A172 (cell line): ENCODE results near the gene DISP2. TPM values are rescaled to one million over a fixed set of nuclear protein-coding genes. Genes with fewer than 3 reads are reported as not detected.
A peak's percentile ranks its signal among the peaks of the same experiment; 100 is the strongest.

ENCODE experiments used
- DNase-seq: peaks from one replicate; pipeline ENCODE4 v3.0.0-alpha.2; 2015; ENCODE audit warnings: low spot score
- total RNA-seq: library from RNA; depleted of rRNA; stranded (reverse); fragments of >200 nt; shearing (Covaris generic); gene quantifications from 2 replicates; pipeline ENCODE4 v1.2.3, GENCODE V29; 2014

DISP2 gene
- total RNA-seq, 1 experiment from 2014 or later = 0.36 TPM

- no peak for DNase-seq
Measured at GRCh38 chr15:40344217-40344616, 13.8 kb upstream of the DISP2 start.

GRCh38 chr15:40344631-40345120 is 13.3 kb upstream of the DISP2 start:
- DNase-seq = peak; percentile 88

DNA sequence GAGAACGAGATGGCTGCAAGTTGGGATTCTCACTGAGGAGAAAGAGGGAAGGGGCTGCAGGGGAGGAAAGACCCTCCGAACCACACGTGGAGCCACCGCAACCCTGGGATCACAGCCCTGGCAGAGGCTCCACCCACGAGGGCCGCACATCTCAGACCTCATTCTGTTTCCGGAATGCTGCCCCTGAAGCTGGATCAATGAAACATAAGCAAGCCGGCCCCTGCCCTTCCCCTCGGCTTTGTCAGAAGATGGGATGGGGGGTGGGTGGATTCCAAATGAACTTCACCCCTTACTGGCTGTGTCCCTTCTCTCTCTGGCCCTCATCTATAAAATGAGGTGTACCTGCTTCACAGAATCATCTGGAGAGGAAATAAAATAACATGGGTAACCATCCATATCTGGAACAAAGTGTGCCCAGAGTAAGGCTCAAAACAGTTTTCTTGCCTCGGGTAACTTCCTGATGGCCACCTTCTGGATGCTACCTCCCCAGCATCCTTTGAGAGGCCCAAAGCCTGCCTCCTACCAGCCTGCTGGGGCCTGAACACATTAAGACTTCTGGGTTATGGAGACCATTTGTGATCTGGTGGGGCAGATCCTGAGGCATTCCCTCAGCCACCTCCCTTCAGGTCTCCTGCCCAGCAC is 12.7 kb upstream of the DISP2 start:
- no peak for DNase-seq

DNA sequence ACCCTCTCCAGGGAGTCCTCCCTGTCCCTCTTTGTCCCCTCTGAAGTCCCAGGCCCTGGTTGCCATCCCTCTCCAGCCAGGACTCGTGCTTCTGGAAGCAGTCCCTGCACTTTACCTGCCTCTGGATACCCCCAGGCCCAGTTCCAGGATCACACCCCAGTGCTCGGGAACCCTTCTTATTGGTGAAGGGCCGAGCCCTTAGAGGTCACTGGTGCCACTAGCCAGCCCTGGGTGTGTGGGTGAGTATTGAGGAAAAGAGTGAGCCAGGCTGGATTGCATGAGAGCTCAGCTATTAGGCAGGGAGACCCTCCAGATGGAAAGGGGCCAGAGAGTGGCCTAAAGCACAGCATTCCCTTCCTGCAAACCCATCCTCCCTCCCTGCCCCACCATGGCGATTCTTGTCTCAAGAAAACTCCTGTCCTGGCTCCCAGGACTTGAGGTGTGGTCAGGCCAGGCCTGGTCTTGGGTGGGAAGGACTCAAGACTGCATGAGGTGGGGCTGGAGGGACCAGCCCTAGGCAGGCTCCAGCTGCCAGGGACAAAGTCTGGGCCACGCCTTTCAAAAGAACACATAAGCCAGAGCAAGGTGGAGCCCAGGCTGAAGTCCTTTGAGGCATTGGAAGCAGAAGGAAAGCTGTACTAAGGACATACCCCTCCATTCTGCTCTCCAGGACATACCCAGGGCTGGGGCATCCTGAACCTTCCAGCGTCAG is 12.0 kb upstream of the DISP2 start:
- no peak for DNase-seq

DNA sequence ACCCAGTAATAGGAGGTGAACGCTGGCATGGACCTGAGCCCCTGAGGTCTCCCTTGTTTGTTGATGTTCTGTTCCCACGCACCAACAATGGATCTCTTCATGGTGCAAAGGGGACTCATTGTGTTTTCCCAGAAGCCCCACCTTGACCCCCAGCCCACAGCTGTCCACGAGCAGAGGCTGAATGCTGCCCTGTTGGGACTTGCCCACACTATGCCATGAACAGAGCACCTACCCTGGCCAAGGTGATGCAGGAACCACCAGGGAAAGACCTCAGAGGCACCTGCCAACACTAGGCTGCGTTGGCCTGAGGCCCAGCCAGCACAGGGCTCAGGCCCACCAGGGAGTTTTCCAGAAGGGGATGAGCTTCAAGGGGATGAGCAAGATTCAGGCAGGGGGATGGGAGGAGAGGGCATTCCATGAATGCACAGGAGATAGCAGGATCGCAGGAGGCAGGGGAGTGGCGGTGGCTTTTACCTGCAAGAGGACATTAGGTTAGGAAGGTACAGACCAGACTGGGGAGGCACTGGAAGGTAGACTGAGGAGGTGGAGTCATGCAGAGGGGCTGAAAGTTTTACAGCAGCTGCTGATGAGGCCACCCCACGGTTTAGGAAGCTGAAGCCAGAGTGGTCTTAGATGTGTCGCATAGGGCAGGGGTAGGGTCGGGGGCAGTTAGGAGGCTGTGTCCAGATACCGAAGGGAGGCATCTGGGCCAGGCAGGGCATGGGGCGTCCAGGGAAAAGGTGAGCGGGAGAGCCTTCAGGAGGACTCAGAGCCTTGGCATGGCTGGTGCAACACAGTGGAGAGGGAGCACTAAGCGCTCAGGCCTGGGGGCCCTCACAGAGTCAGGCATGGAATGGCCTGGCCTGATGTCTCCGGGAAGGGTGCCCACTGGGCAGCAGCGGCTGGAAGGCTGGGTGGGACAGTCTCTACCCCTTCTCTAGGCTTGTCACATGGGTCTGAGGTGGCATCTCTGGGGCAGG is 11.2 kb upstream of the DISP2 start:
- DNase-seq = no peak

DNA sequence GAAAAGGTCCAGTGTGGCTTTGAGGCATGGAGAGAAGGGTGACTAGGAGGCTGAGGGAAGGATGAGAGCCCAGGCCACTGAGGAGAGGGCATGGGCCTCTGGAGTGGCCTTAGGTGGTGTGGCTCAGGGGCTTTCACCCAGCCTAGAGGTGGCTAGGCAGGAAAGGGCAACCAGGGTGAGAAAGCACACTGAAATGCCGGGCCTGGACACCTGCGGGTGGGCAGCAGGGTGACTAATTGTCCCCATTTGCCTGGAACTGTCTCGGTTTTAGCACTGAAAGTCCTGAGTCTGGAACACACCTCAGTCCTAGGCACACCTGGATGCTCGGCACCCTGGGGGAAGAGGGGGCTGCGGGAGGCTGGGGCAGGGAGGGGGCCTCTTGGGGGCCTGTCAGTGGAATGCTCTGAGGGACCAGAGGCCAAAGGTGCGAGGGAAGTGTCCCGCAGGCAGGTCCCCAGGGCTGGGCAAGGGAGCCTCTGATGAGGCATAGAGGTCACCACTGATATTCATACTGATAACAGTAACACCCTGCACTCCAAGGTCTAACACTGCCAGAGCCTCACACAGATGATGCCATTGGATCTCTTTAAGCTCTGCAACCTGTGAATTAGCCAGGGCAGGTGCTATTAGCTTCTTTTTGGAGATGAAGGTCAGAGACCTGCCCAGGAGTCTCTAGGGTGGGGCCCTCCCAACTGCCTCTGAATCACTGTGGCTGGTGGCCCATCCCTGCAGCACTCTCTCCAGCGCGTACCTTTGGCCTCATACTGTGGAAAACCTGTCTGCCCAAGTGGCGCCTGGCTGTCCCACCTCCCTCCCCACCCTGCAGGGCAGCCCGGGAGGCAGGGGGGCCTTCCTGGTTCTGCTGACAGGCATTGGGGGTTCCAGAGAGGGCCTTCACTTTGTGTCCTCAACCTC is 10.2 kb upstream of the DISP2 start:
- no peak for DNase-seq

DNA sequence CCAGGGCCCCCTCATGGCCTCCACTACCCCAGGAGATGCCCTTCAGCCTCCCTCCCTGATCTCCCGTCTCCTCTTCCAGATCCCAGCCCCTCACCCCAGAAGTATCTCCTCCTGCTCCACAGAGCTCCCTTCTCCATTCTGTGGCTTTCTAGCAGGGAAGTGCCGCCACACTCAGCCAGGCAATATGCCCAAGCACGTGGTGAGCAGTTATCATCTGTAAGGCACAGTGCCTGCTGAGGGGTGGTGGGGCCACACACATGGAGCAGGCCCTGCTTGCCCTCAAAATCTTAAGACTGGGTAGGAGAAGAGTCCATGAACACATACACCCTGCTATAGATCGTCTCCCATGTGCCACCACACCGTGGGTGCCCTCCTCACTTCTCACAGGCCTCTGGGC is 9.5 kb upstream of the DISP2 start:
- no peak for DNase-seq

- DNase-seq = no peak
Measured at GRCh38 chr15:40349163-40349562, 8.9 kb upstream of the DISP2 start.

- DNase-seq = no peak
Measured at GRCh38 chr15:40352281-40352901, 5.6 kb upstream of the DISP2 start.

DNA sequence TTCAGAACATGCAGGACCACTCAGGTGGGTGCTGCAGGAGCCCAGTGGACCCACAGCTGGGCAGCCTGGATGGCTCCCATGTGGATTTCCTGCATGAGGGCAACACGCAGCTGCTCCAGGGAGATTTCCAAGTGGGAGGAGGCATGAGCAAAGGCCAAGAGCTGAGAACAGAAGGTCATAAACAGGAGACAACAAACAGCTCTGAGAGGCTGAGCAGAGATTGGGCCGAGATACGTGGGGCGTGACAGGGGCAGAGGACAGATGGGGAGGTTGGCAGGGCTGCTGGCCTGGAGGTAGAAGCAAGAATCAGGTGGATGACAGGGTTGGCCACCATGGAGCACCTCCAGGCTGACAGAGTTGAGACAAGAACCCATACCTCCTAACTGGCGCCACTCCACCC is 4.3 kb upstream of the DISP2 start:
- no peak for DNase-seq

- no peak for DNase-seq
Measured at GRCh38 chr15:40354408-40355171, 3.4 kb upstream of the DISP2 start.

DNA sequence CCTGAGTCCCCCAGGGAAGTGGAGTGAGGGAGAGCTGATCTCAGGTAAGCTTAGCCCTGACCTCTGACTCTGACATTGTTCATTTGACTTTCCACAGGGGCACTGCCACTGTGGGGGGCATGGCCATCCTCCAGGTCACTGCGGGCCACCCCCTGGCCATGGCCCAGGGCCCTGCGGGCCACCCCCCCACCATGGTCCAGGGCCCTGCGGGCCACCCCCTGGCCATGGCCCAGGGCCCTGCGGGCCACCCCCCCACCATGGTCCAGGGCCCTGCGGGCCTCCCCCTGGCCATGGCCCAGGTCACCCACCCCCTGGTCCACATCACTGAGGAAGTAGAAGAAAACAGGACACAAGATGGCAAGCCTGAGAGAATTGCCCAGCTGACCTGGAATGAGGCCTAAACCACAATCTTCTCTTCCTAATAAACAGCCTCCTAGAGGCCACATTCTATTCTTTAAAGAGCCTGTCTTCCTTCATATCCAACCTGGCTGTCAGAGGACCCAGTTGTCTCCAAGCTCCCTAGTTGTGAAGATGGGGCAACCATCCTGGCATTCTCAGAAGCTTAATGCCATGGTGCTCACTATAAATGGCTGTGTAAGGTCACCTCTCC is 1.9 kb upstream of the DISP2 start:
- no peak for DNase-seq

DNA sequence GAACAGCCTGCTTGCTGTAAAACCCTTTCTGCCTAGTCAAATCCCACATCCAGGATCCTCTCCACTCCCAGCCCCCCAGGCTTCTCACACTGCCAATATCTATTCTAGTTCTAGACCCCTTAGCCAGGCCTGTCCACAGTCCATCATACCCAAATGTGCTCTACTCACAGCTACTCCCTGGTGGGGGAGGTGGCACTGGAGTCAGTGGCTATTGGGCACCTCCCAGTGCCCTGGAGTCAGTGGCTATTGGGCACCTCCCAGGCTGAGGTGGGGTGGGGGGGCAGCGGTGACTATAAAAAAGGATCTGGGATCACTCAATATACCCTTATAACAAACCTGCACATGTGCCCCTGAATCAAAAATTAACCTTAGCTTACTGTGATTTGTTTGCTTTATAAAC is 773 bp upstream of the DISP2 start:
- no peak for DNase-seq

DNA sequence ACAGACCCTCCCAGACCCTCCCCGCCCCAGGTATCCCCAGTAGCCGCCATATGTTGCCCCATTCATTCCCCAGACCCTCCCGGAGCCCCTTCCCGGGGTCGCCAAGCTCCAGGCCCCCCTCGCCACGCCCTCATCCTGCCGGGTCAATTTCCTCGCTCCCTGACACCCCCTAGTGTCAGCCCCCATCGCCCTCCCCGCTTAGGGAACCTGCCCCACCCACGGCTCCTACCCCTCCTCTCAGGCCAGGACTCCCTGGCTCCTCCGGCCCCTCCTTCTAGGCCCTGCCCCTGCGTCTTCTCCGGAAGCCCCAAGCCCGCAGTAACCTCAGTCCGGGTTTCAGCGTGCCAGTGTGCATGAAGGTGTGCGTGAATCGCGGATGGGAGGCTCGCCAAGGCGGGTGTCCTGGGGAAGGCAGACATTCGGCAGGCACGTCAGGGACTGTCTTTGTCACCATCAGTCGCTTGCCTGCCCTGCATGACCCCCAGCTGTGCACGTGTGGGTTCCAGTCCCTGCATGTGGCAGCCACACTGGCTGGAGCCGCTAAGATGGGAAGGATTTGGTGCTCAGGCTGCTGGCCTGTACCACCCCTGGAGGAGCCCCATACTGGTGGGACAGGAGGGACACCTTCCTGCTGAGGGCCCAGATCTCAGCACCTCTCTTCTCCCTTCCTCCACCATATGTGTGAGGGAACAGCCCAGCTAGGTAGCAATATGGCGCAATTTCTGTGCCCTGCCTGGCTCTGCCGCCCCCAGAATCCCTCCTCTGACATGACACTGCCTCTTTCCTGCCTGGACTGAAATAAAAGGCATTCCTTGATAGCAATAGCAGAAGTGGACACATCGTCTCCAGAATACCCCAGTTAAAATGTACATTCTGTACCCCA is 693 bp downstream of the DISP2 start:
- DNase-seq = no peak

DNA sequence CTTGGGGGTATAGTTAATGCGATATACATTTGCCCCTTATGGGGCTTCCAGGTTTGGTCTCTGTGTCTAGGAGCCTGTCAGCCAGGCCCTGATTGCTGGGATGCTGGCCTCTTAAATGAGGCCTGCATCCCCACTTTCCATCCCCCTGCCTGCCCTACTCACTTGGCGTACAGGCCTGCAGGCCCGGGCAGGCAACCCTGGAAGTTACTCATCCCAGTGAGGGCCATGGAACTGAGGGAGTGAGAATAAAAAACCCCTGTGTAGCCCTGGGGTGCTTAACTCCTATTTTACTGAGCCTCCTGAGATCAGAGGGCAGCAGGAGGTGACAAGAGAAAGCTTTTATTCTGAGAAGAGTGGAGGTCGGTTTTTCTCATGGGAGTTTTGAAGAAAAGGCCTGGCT is 2.0 kb downstream of the DISP2 start:
- no peak for DNase-seq

- no peak for DNase-seq
Measured at GRCh38 chr15:40361640-40362039, 3.6 kb downstream of the DISP2 start.

DNA sequence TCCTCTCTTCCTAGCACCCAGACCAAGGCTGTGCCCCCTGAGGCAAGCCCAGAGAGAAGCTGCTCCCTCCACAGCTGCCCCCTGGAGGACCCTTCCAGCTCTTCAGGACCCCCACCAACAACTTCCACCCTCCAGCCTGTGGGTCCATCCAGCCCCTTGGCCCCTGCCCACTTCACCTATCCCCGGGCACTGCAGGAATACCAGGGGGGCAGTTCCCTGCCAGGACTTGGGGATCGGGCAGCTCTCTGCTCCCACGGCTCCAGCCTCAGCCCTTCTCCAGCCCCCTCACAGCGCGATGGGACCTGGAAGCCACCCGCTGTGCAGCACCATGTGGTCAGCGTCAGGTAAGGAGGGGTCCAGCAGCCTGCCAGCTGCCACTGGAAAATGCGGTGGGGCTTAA is 5.6 kb downstream of the DISP2 start:
- no peak for DNase-seq

DNA sequence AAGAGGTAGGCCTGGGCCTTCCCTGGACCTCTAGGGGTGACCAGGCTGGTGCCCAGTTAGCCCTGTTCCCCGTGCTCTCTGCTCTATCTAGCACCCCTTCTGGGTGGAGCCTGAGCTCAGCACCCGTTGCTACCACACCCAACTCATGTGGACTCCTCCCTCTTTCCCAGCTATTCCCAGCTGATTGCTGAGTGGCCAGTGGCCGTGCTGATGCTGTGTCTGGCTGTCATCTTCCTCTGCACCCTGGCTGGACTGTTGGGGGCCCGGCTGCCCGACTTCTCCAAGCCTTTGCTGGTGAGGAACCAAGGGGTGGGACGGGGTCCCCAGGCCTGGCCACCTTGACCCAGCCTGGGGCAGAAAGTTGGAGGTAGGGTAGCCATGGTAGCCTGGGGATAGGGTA is 6.2 kb downstream of the DISP2 start:
- no peak for DNase-seq

GRCh38 chr15:40365016-40365415 is 7.0 kb downstream of the DISP2 start:
- no peak for DNase-seq
